SU-DHL-6 (cell line): ENCODE results near the gene CFDP1.

Source experiments
- H2AFZ ChIP-seq: fragments of 200-600 bp; sonication (generic); 2 replicates; pipeline ENCODE4 v1.6.1; 2014; ENCODE audit warnings: low read depth, mild to moderate bottlenecking, moderate library complexity, mixed read lengths, antibody characterized with exemption, low read length; ENCODE audit not compliant: severe bottlenecking
- H3F3A ChIP-seq: fragments of 200-600 bp; shearing (Covaris generic); 2 replicates; pipeline ENCODE4 v1.6.0; 2016; ENCODE audit warnings: antibody characterized with exemption, mild to moderate bottlenecking; ENCODE audit not compliant: insufficient read depth
- H3K27ac ChIP-seq: fragments of 200-600 bp; sonication (generic); 2 replicates; pipeline ENCODE4 v1.5.1; 2016; ENCODE audit warnings: low read depth, mild to moderate bottlenecking, low read length, moderate library complexity, mixed read lengths
- H3K27me3 ChIP-seq: fragments of 200-600 bp; sonication (generic), shearing (Covaris generic); 2 replicates; pipeline ENCODE4 v1.6.0; 2014; ENCODE audit warnings: mild to moderate bottlenecking, low read length
- H3K36me3 ChIP-seq: fragments of 200-600 bp; sonication (generic); 2 replicates; pipeline ENCODE4 v1.6.1; 2014; ENCODE audit warnings: mild to moderate bottlenecking, low read length, mixed read lengths
- H3K4me2 ChIP-seq: fragments of 300-600, 200-600 bp; shearing (Covaris generic), sonication (generic); 2 replicates; pipeline ENCODE4 v1.6.0; 2014; ENCODE audit warnings: low read length, low read depth, mild to moderate bottlenecking; ENCODE audit not compliant: poor library complexity, severe bottlenecking
- H3K4me3 ChIP-seq: fragments of 200-600 bp; sonication (generic); 2 replicates; pipeline ENCODE4 v1.5.1; 2014; ENCODE audit warnings: antibody characterized with exemption, low read length, mild to moderate bottlenecking, mixed read lengths; ENCODE audit not compliant: insufficient read depth, poor library complexity, severe bottlenecking
- H3K79me2 ChIP-seq: fragments of 200-600 bp; sonication (generic); 2 replicates; pipeline ENCODE4 v1.6.1; 2014; ENCODE audit warnings: mild to moderate bottlenecking, low read length, moderate library complexity; ENCODE audit not compliant: insufficient read depth
- H3K9ac ChIP-seq: fragments of 200-600 bp; sonication (generic); 2 replicates; pipeline ENCODE4 v1.7.0; 2014; ENCODE audit warnings: mild to moderate bottlenecking, low read length
- H3K9me2 ChIP-seq: fragments of 200-600 bp; sonication (generic); replicated peaks from 2 replicates; pipeline ENCODE4 v1.6.1; 2014; ENCODE audit warnings: low read length; ENCODE audit not compliant: insufficient read depth
- H3K9me3 ChIP-seq: fragments of 200-600 bp; sonication (generic); 2 replicates; pipeline ENCODE4 v1.6.1; 2014; ENCODE audit warnings: low read length, mixed read lengths; ENCODE audit not compliant: insufficient read depth
- H4K20me1 ChIP-seq: fragments of 200-600 bp; sonication (generic); 2 replicates; pipeline ENCODE4 v1.6.1; 2014; ENCODE audit warnings: low read depth, mild to moderate bottlenecking, antibody characterized with exemption, low read length, moderate library complexity, mixed read lengths
- CTCF ChIP-seq: fragments of 200-600 bp; sonication (generic); IDR thresholded peaks from one replicate; pipeline ENCODE4 v1.5.1; 2017; ENCODE audit warnings: antibody characterized with exemption, mild to moderate bottlenecking, low read length, moderate library complexity; ENCODE audit not compliant: insufficient read depth, poor library complexity, severe bottlenecking
- EZH2phosphoT487 ChIP-seq: fragments of 200-600 bp; sonication (generic), shearing (Covaris generic); conservative IDR thresholded peaks from 2 replicates; pipeline ENCODE4 v1.6.1; 2018; ENCODE audit warnings: mild to moderate bottlenecking, antibody characterized with exemption, low read length, moderate library complexity, mixed read lengths

The CFDP1 gene

DNA sequence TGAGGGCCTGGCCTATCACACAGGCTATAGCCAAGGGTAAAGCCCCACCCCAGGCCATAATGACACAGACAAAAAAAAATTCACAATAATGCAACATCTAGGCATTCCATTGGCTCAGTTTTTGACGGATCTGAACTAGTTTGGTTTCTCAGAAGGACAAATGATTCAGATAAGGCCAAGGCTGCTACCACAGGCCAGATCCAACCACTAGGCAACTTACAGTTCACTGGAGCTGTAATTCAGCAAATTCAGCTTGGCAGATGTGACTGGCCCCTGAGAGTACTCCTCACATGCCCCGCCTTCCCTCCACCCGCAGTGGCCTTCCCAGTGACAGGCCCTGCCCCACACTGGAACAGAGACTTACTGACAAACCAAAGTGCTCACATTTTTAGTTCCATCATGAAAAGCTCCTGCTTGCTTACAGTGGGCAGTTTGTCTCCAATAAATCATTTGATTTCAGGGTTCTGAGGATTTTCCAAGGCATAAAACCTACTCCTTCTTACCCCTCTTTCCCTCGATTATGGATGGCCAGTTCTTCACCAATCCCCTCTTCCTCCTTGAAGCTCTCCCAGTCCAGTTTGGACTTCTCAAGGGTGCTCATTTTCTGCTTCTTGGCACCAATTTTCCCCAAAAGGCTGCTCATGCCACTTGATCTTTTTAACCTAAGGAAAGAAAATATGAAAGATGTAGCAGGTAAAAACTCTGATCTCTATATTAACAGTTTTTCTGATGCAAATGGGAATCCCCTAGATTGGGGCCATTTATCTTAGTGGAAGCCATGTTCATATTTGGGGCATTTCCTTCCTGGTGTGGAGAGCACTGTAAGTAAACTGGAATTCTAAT, 128.6 kb downstream of the CFDP1 start:
- no peak overlapping the region for H3K4me2 ChIP-seq
- no peaks in the 10 kb centered on the region for H3F3A ChIP-seq
- H3K27ac ChIP-seq: no peak overlapping the region
- no peaks in the 10 kb centered on the region for H3K9me3 ChIP-seq
- no peaks in the 10 kb centered on the region for H3K27me3 ChIP-seq
- H3K9me2 ChIP-seq: no peaks in the 10 kb centered on the region
- H4K20me1 ChIP-seq: no peaks in the 10 kb centered on the region
- no peak overlapping the region for H2AFZ ChIP-seq
- H3K36me3 ChIP-seq: no peaks in the 10 kb centered on the region
- H3K79me2 ChIP-seq: no peaks in the 10 kb centered on the region
- H3K9ac ChIP-seq: no peak overlapping the region
- H3K4me3 ChIP-seq: no peak overlapping the region
- TF ChIP-seq EZH2phosphoT487 (no peak), CTCF (no peak)

- TF ChIP-seq CTCF (no peak), EZH2phosphoT487 (no peak)
- no peak overlapping the region for H3K9ac ChIP-seq
- H3K9me3 ChIP-seq: no peaks in the 10 kb centered on the region
- no peaks in the 10 kb centered on the region for H3K36me3 ChIP-seq
- H4K20me1 ChIP-seq: no peaks in the 10 kb centered on the region
- H3K27me3 ChIP-seq: no peaks in the 10 kb centered on the region
- H3K27ac ChIP-seq: no peak overlapping the region
- no peak overlapping the region for H2AFZ ChIP-seq
- no peaks in the 10 kb centered on the region for H3K9me2 ChIP-seq
- no peak overlapping the region for H3K4me3 ChIP-seq
- H3K79me2 ChIP-seq: no peaks in the 10 kb centered on the region
- H3K4me2 ChIP-seq: no peak overlapping the region
- H3F3A ChIP-seq: no peaks in the 10 kb centered on the region
These were observed 131.5 kb downstream of the CFDP1 start for GRCh38 chr16:75301804-75302203.

DNA sequence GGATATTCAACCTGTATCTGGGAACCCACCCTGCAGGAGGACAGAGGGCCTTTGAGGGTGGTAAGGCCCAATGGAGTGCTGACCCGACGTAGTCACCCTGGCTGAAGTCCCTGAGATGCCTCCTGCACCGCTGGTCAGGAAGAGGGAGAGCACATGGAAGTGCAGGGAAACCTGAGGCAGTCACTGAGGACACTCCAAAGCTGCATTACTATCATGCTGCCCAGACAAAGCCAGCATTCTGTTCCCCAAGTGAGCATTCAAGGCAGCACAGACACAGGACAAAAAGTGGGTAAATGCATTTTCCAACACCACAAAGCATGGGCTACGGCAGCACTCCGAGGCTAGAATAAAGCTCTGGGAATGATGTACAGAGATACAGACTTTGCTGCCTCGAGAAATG, 135.0 kb downstream of the CFDP1 start:
- H3F3A ChIP-seq: no peaks in the 10 kb centered on the region
- H3K79me2 ChIP-seq: no peaks in the 10 kb centered on the region
- no peak overlapping the region for H3K27ac ChIP-seq
- H4K20me1 ChIP-seq: no peaks in the 10 kb centered on the region
- H3K9ac ChIP-seq: no peak overlapping the region
- no peaks in the 10 kb centered on the region for H3K36me3 ChIP-seq
- no peak for TF ChIP-seq CTCF
- TF ChIP-seq EZH2phosphoT487: no peak
- no peaks in the 10 kb centered on the region for H3K27me3 ChIP-seq
- no peaks in the 10 kb centered on the region for H3K9me3 ChIP-seq
- H3K9me2 ChIP-seq: no peaks in the 10 kb centered on the region
- H2AFZ ChIP-seq: no peak overlapping the region
- H3K4me2 ChIP-seq: no peak overlapping the region
- H3K4me3 ChIP-seq: no peak overlapping the region
